HCT116 (cell line): ENCODE results near the gene SORCS2.

Source experiments
- POLR2AphosphoS5 ChIP-seq: IDR thresholded peaks from 2 replicates; pipeline ENCODE4 v1.6.1; 2011; ENCODE audit warnings: mild to moderate bottlenecking, low read depth, low read length, moderate library complexity
- YY1 ChIP-seq: IDR thresholded peaks from 2 replicates; pipeline ENCODE4 v1.6.1; 2011; ENCODE audit warnings: low read length, low read depth, moderate library complexity, mild to moderate bottlenecking; ENCODE audit not compliant: insufficient replicate concordance; ENCODE audit errors: extremely low read depth
- ZNF274 ChIP-seq: fragments of 200-500 bp; sonication (Bioruptor generic); IDR thresholded peaks from 2 replicates; pipeline ENCODE4 v1.6.1; 2014; ENCODE audit warnings: mild to moderate bottlenecking, low read depth, low read length, inconsistent platforms
- TF ChIP-seq, protein P1 (sequence below), 3 experiments: fragments of 200-600 bp in 1 of 3; sonication (generic) in 1 of 3; IDR thresholded peaks in 2 of 3; conservative IDR thresholded peaks in 1 of 3; 2 replicates each; pipeline ENCODE4 v1.5.1; 2012 to 2017; ENCODE audit warnings: low read depth in 2 of 3, low read length in 2 of 3, antibody characterized with exemption in 1 of 3, borderline replicate concordance in 1 of 3, control low read depth in 1 of 3, mild to moderate bottlenecking in 1 of 3, mixed read lengths in 1 of 3, mixed run types in 1 of 3, moderate library complexity in 1 of 3; ENCODE audit not compliant: insufficient read depth in 1 of 3

DNA sequence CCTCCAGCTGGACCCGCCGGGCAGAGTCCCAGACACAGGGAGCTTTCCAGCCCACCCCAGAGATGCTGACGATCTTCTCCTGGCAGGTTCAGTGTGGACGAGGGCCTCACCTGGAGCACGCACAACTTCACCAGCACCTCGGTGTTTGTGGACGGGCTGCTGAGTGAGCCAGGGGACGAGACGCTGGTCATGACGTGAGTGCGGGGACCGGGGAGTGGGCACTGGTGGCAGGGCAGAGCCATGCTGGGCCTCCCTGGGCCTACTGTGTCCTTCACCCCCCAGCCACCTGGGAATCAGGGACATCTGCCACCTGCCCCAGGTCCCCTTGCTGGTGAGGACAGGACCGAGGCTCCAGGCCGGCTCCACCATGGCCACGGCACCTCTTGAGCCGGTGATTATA is 511.8 kb downstream of the SORCS2 start:
- TF ChIP-seq ZNF274 (no peak), POLR2AphosphoS5 (no peak), YY1 (no peak)
- TF ChIP-seq, protein P1, sequence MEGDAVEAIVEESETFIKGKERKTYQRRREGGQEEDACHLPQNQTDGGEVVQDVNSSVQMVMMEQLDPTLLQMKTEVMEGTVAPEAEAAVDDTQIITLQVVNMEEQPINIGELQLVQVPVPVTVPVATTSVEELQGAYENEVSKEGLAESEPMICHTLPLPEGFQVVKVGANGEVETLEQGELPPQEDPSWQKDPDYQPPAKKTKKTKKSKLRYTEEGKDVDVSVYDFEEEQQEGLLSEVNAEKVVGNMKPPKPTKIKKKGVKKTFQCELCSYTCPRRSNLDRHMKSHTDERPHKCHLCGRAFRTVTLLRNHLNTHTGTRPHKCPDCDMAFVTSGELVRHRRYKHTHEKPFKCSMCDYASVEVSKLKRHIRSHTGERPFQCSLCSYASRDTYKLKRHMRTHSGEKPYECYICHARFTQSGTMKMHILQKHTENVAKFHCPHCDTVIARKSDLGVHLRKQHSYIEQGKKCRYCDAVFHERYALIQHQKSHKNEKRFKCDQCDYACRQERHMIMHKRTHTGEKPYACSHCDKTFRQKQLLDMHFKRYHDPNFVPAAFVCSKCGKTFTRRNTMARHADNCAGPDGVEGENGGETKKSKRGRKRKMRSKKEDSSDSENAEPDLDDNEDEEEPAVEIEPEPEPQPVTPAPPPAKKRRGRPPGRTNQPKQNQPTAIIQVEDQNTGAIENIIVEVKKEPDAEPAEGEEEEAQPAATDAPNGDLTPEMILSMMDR (IDR thresholded peaks at IDR 0.05 in 2 of 3, conservative IDR thresholded peaks at IDR 0.05 in 1 of 3; ENCODE audit: borderline replicate concordance in 1 of 3, insufficient read depth in 1 of 3, low read depth in 2 of 3, low read length in 2 of 3) = no peak
